ENCODE measurements around the gene TACC2. TPM values are rescaled to one million over a fixed set of nuclear protein-coding genes. Genes with fewer than 3 reads are reported as not detected.

The TACC2 gene
- total RNA-seq, 4 donors from 2014 or later = 31.0 to 52.5 (median 42.2) TPM

DNA sequence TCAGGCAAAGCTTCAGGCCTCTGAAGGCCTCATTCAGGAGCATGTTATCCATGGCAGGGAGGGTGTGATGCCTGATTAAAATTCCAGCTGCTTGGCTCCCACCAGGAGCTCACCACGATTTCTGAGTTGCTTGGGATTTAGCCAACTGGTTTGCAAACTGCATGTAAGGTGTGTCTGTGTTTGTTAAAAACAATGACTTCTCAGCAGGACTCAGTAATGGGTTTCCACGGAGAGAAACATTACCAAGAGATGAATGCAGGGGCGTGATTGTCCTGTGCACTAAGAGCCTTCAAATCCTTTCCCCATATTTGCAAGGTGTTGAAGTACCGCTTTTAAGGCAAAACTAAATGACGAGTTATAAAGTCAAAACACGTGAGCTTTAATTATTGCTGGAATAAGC lies 193.3 kb downstream of the TACC2 start:
- TF ChIP-seq POLR2A (IDR thresholded peaks at IDR 0.05) = no peak
- no peak for TF ChIP-seq CTCF (IDR thresholded peaks at IDR 0.05)
- TF ChIP-seq EP300 (IDR thresholded peaks at IDR 0.05) = no peak
- Histone ChIP-seq H3K4me3 (no peak overlapping the region), H3K27me3 (no peaks in the 10 kb centered on the region), H3K27ac (peak overlapping the region in 2 of 4 donors; percentile 45 to 63), H3K9me3 (no peaks in the 10 kb centered on the region), H3K4me1 (peaks cover 0 to 44% (median 7%) of the 10 kb centered on the region in 4 donors), H3K36me3 (no peaks in the 10 kb centered on the region)
- WGBS, 2 donors = 60 to 63% methylated on average over 6 of the region's 6 CpGs
- DNase-seq (ENCODE audit: low spot score in 2 of 2) = no peak

DNA sequence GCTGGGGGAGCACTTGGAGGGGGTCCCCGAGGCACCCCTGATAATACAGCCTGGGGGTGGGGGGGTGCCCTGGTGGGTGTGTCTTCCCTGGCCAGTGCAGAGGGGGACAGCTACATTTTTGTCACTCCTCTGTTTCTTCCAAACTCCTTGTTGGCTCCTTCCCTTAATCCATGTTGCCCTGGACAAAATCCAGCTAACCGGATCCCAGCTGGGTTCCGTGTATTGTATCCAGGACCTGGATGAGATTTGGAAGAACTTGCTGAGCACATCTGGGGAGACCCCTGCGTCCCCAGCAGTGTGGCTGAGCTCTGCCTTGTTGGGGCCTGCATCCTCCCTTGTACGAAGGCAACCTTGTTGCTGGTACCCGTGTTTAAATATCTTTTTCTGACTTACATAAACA lies 195.3 kb downstream of the TACC2 start:
- WGBS, 2 donors = 80 to 81% methylated on average over 6 of the region's 6 CpGs
- no peaks in the 10 kb centered on the region for H3K9me3 ChIP-seq
- no peak for TF ChIP-seq EP300 (IDR thresholded peaks at IDR 0.05)
- no peak for TF ChIP-seq CTCF (IDR thresholded peaks at IDR 0.05)
- no peak for TF ChIP-seq POLR2A (IDR thresholded peaks at IDR 0.05)
- DNase-seq (ENCODE audit: low spot score in 2 of 2) = no peak
- no peak overlapping the region for H3K4me3 ChIP-seq
- H3K4me1 ChIP-seq = peaks cover 0 to 44% (median 7%) of the 10 kb centered on the region in 4 donors
- no peaks in the 10 kb centered on the region for H3K36me3 ChIP-seq
- H3K27me3 ChIP-seq = no peaks in the 10 kb centered on the region
- H3K27ac ChIP-seq = peak overlapping the region in 1 of 4 donors; percentile 33

- no peak for DNase-seq (ENCODE audit: low spot score in 2 of 2)
- H3K4me3 ChIP-seq = no peak overlapping the region
- H3K4me1 ChIP-seq = peaks cover 0 to 50% (median 7%) of the 10 kb centered on the region in 4 donors
- TF ChIP-seq EP300 (IDR thresholded peaks at IDR 0.05) (no peak), POLR2A (IDR thresholded peaks at IDR 0.05) (no peak), CTCF (IDR thresholded peaks at IDR 0.05) (no peak)
- H3K9me3 ChIP-seq = no peaks in the 10 kb centered on the region
- no peaks in the 10 kb centered on the region for H3K27me3 ChIP-seq
- 92 to 94% methylated on average over 4 of the region's 4 CpGs for WGBS, 2 donors
- no peaks in the 10 kb centered on the region for H3K36me3 ChIP-seq
- no peak overlapping the region for H3K27ac ChIP-seq
These were observed 196.7 kb downstream of the TACC2 start for GRCh38 chr10:122185643-122186042.

- H3K9me3 ChIP-seq = no peaks in the 10 kb centered on the region
- no peak for DNase-seq (ENCODE audit: low spot score in 2 of 2)
- 78 to 79% methylated on average over 18 to 19 of the region's 19 CpGs for WGBS, 2 donors
- no peak for TF ChIP-seq EP300 (IDR thresholded peaks at IDR 0.05)
- TF ChIP-seq POLR2A (IDR thresholded peaks at IDR 0.05) = no peak
- no peak for TF ChIP-seq CTCF (IDR thresholded peaks at IDR 0.05)
- no peak overlapping the region for H3K4me3 ChIP-seq
- H3K27me3 ChIP-seq = no peaks in the 10 kb centered on the region
- H3K36me3 ChIP-seq = no peaks in the 10 kb centered on the region
- peak overlapping the region in 1 of 4 donors; percentile 6 for H3K27ac ChIP-seq
- H3K4me1 ChIP-seq = peaks cover 0 to 43% (median 7%) of the 10 kb centered on the region in 4 donors
These were observed 198.2 kb downstream of the TACC2 start for GRCh38 chr10:122186816-122187810.

GRCh38 chr10:122188706-122189105 lies 199.7 kb downstream of the TACC2 start:
- peaks cover 0 to 39% (median 0%) of the 10 kb centered on the region in 4 donors for H3K4me1 ChIP-seq
- no peak for DNase-seq (ENCODE audit: low spot score in 2 of 2)
- no peaks in the 10 kb centered on the region for H3K36me3 ChIP-seq
- H3K27me3 ChIP-seq = no peaks in the 10 kb centered on the region
- 87 to 92% methylated on average over 11 of the region's 11 CpGs for WGBS, 2 donors
- H3K4me3 ChIP-seq = no peak overlapping the region
- no peak overlapping the region for H3K27ac ChIP-seq
- H3K9me3 ChIP-seq = no peaks in the 10 kb centered on the region
- no peak for TF ChIP-seq CTCF (IDR thresholded peaks at IDR 0.05)
- TF ChIP-seq EP300 (IDR thresholded peaks at IDR 0.05) = no peak
- TF ChIP-seq POLR2A (IDR thresholded peaks at IDR 0.05) = no peak

All from tibial nerve (tissue), 4 donors.